Bronchial smooth muscle cell (primary cell): ENCODE measurements around the gene TMA7B. TPM values are rescaled to one million over a fixed set of nuclear protein-coding genes. Genes with fewer than 3 reads are reported as not detected.

Experiments
- total RNA-seq: library from RNA; depleted of rRNA; stranded (reverse); fragments of >200 nt; gene quantifications from 2 replicates; pipeline ENCODE4 v1.2.1, GENCODE V29; 2014

TMA7B gene
- total RNA-seq, result not detected in 2 replicates

GRCh38 chr22:39959640-39960447 lies at the start of gene TMA7B:
TSS of gene TMA7B (plus strand) at chr22:39960397. CDS start at chr22:39964375, 3,978 bp downstream.

GRCh38 chr22:39994566-39995392 lies 34.6 kb downstream of the TMA7B start, which contains the start of gene FAM83F:
TSS of gene FAM83F (plus strand) at chr22:39994954. CDS start at chr22:39995043, 89 bp downstream.

Other genes starting within 250 kb of the TMA7B start
- not detected in 2 replicates for gene ENTHD1, start 66.6 kb upstream of the TMA7B start, total RNA-seq
- 0.09 TPM in 1 of 2 replicates, not detected in the other for gene GRAP2, start 59.3 kb upstream of the TMA7B start, total RNA-seq
- gene FAM83F, start 34.6 kb downstream of the TMA7B start, total RNA-seq, result under 0.01 TPM in 1 of 2 replicates, not detected in the other
- gene TNRC6B, start 217.5 kb downstream of the TMA7B start, total RNA-seq, result 15.5 and 16.4 TPM in 2 replicates